WERI-Rb-1 (cell line): ENCODE measurements around the gene RRAD.

Source experiments
- DNase-seq: peaks from one replicate; pipeline ENCODE4 v3.0.0-alpha.2; 2020
- H3K27ac ChIP-seq: fragments of 250-450 bp; sonication (Bioruptor Pico); 2 replicates; pipeline ENCODE4 v1.5.1; 2020; ENCODE audit warnings: mild to moderate bottlenecking, moderate library complexity
- H3K27me3 ChIP-seq: fragments of 250-450 bp; sonication (Bioruptor Pico); 2 replicates; pipeline ENCODE4 v1.5.1; 2021; ENCODE audit warnings: mild to moderate bottlenecking, low read depth, moderate library complexity; ENCODE audit not compliant: insufficient read depth, severe bottlenecking
- H3K36me3 ChIP-seq: fragments of 250-450 bp; sonication (Bioruptor Pico); 2 replicates; pipeline ENCODE4 v1.5.1; 2020; ENCODE audit warnings: mild to moderate bottlenecking, moderate library complexity
- H3K4me3 ChIP-seq: 2 replicates; pipeline ENCODE4 v1.5.1; 2011; ENCODE audit warnings: low read depth, mild to moderate bottlenecking, control low read depth, low read length
- H3K9me3 ChIP-seq: fragments of 250-450 bp; sonication (Bioruptor Pico); 2 replicates; pipeline ENCODE4 v1.5.1; 2021; ENCODE audit warnings: mild to moderate bottlenecking, moderate library complexity; ENCODE audit not compliant: severe bottlenecking
- CTCF ChIP-seq: IDR thresholded peaks from 2 replicates; pipeline ENCODE4 v1.5.1; 2011; ENCODE audit warnings: low read depth, mild to moderate bottlenecking, control low read depth, inconsistent platforms, low read length

RRAD gene

GRCh38 chr16:66903544-66904427 is 21.5 kb downstream of the RRAD start:
- no peak for DNase-seq
- H3K36me3 ChIP-seq, result no peaks in the 10 kb centered on the region
- no peak for TF ChIP-seq CTCF
- H3K9me3 ChIP-seq, result no peaks in the 10 kb centered on the region
- no peak overlapping the region for H3K4me3 ChIP-seq
- H3K27ac ChIP-seq, result peak overlapping the region; percentile 99
- no peaks in the 10 kb centered on the region for H3K27me3 ChIP-seq

- no peaks in the 10 kb centered on the region for H3K36me3 ChIP-seq
- no peak overlapping the region for H3K4me3 ChIP-seq
- no peaks in the 10 kb centered on the region for H3K27me3 ChIP-seq
- peak; percentile 58 for DNase-seq
- peak overlapping the region; percentile 99 for H3K27ac ChIP-seq
- no peaks in the 10 kb centered on the region for H3K9me3 ChIP-seq
- TF ChIP-seq CTCF, result peak; percentile 37; the same call in 1 of the 2 replicates
Observed at GRCh38 chr16:66902648-66903543, 22.4 kb downstream of the RRAD start.

- no peak for DNase-seq
Observed at GRCh38 chr16:66901626-66902025, 23.7 kb downstream of the RRAD start.

GRCh38 chr16:66900721-66901441 is 24.5 kb downstream of the RRAD start:
- Histone ChIP-seq H3K27me3 (no peaks in the 10 kb centered on the region), H3K36me3 (no peaks in the 10 kb centered on the region), H3K27ac (peak overlapping the region; percentile 99), H3K9me3 (no peaks in the 10 kb centered on the region), H3K4me3 (peak overlapping the region; percentile 42; the same call in 1 of the 2 replicates)
- peak; percentile 98 for DNase-seq
- no peak for TF ChIP-seq CTCF

More at GRCh38 chr16:66901626-66902025, 23.7 kb downstream of the RRAD start:
- Histone ChIP-seq H3K36me3 (no peaks in the 10 kb centered on the region), H3K27ac (peak overlapping the region; percentile 99), H3K4me3 (no peak overlapping the region), H3K9me3 (no peaks in the 10 kb centered on the region), H3K27me3 (no peaks in the 10 kb centered on the region)
- no peak for TF ChIP-seq CTCF

GRCh38 chr16:66899945-66900710 is 25.2 kb downstream of the RRAD start:
- Histone ChIP-seq H3K36me3 (no peaks in the 10 kb centered on the region), H3K9me3 (no peaks in the 10 kb centered on the region), H3K27ac (peak overlapping the region; percentile 99), H3K27me3 (no peaks in the 10 kb centered on the region), H3K4me3 (peak overlapping the region; percentile 42)
- DNase-seq, result peak; percentile 97
- no peak for TF ChIP-seq CTCF
